ENCODE data around the gene SCFD2.
A peak's percentile ranks its signal among the peaks of the same experiment; 100 is the strongest.

SCFD2 gene

DNA sequence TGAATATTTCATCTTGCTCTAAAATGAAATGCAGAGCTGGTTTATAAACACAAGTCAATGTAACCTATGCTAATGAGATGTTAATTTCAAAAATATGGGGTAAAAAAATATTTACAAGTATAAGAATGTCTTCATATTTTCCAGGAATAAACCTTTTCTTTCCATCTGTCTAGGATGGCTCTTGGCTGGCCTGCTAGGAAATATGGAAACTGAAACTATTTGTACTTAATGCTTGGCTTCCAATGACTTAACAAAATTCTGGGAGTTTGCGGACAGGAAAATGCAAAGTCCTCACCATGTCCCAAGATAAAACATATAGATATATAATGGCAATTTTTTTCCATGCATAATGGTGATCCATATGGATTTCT is 168.1 kb downstream of the SCFD2 start:
- Histone ChIP-seq H3K36me3 (no peaks in the 10 kb centered on the region), H3K9me3 (no peaks in the 10 kb centered on the region), H3K27me3 (no peaks in the 10 kb centered on the region), H3K4me3 (ENCODE audit: low read depth, low read length) (no peak overlapping the region), H3K4me1 (peaks cover 28% of the 10 kb centered on the region)
- DNase-seq, result no peak
- no peak for TF ChIP-seq CTCF (IDR thresholded peaks at IDR 0.05; ENCODE audit: low read depth, low read length)

- Histone ChIP-seq H3K27me3 (no peaks in the 10 kb centered on the region), H3K9me3 (no peaks in the 10 kb centered on the region), H3K4me1 (peaks cover 28% of the 10 kb centered on the region), H3K4me3 (ENCODE audit: low read depth, low read length) (no peak overlapping the region), H3K36me3 (no peaks in the 10 kb centered on the region)
- TF ChIP-seq CTCF (IDR thresholded peaks at IDR 0.05; ENCODE audit: low read depth, low read length), result peak; percentile 79
- no peak for DNase-seq
These were observed 168.7 kb downstream of the SCFD2 start for GRCh38 chr4:53196882-53197771.

GRCh38 chr4:53195815-53196661 is 169.8 kb downstream of the SCFD2 start:
- H3K4me3 ChIP-seq (ENCODE audit: low read depth, low read length), result no peak overlapping the region
- H3K27me3 ChIP-seq, result no peaks in the 10 kb centered on the region
- DNase-seq, result no peak
- H3K36me3 ChIP-seq, result no peaks in the 10 kb centered on the region
- H3K9me3 ChIP-seq, result no peaks in the 10 kb centered on the region
- no peak for TF ChIP-seq CTCF (IDR thresholded peaks at IDR 0.05; ENCODE audit: low read depth, low read length)
- H3K4me1 ChIP-seq, result peaks cover 28% of the 10 kb centered on the region

GRCh38 chr4:53194727-53195126 is 171.1 kb downstream of the SCFD2 start:
- Histone ChIP-seq H3K4me1 (peaks cover 21% of the 10 kb centered on the region), H3K4me3 (ENCODE audit: low read depth, low read length) (no peak overlapping the region), H3K27me3 (no peaks in the 10 kb centered on the region), H3K9me3 (no peaks in the 10 kb centered on the region), H3K36me3 (no peaks in the 10 kb centered on the region)
- TF ChIP-seq CTCF (IDR thresholded peaks at IDR 0.05; ENCODE audit: low read depth, low read length), result no peak
- no peak for DNase-seq

DNA sequence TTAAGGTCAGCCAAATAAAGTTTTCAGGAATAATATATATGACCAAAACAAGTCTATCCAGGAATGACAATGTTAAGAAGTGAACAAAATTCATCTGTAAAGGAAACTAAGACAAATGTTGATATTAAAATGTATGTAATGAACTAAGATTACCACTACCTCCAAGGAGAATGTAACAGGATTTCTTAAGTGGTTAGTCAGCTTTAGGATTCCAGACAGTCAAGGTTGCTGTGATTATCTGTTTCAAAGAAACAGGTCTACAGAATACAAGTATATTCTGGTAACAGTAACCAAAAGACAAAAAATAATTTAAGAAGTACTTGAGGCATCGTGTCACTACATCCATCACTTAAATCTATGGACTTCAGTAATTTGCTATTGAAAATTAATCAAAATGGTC is 172.8 kb downstream of the SCFD2 start:
- peaks cover 18% of the 10 kb centered on the region; the same call in 1 of the 2 replicates for H3K4me1 ChIP-seq
- no peaks in the 10 kb centered on the region for H3K27me3 ChIP-seq
- H3K36me3 ChIP-seq, result no peaks in the 10 kb centered on the region
- H3K4me3 ChIP-seq (ENCODE audit: low read depth, low read length), result no peak overlapping the region
- H3K9me3 ChIP-seq, result no peaks in the 10 kb centered on the region
- no peak for TF ChIP-seq CTCF (IDR thresholded peaks at IDR 0.05; ENCODE audit: low read depth, low read length)
- no peak for DNase-seq
